SKM-1 (cell line): Measurements from ENCODE around the gene RNF223.
A peak's percentile ranks its signal among the peaks of the same experiment; 100 is the strongest.
"Not testable (repeated sequence)": the region's sequence is repeated elsewhere in the genome, so short reads cannot be mapped to it uniquely, and the experiment has no call there.

ENCODE experiments used
- DNase-seq: peaks from one replicate; lab custom pipeline; 2025; ENCODE audit not compliant: unreplicated experiment; lab: John Stamatoyannopoulos, UW

RNF223 gene

GRCh38 chr1:1110561-1110971, 36.5 kb upstream of the RNF223 start:
- DNase-seq: no peak

- DNase-seq: no peak
Measured at GRCh38 chr1:1109743-1110142, 35.6 kb upstream of the RNF223 start.

- no peak for DNase-seq
Measured at GRCh38 chr1:1106510-1107221, 32.6 kb upstream of the RNF223 start.

- peak; percentile 3 for DNase-seq
Measured at GRCh38 chr1:1104152-1104551, 30.0 kb upstream of the RNF223 start.

- no peak for DNase-seq
Measured at GRCh38 chr1:1101503-1101902, 27.4 kb upstream of the RNF223 start.

- no peak for DNase-seq
Measured at GRCh38 chr1:1100296-1100695, 26.2 kb upstream of the RNF223 start.

GRCh38 chr1:1099506-1100183, 25.5 kb upstream of the RNF223 start:
- no peak for DNase-seq

- DNase-seq: no peak
Measured at GRCh38 chr1:1098681-1099421, 24.7 kb upstream of the RNF223 start.

- not testable (repeated sequence) for DNase-seq
Measured at GRCh38 chr1:1096136-1096535, 22.0 kb upstream of the RNF223 start.

- DNase-seq: no peak
Measured at GRCh38 chr1:1094981-1095380, 20.9 kb upstream of the RNF223 start.

GRCh38 chr1:1093610-1093943, 19.5 kb upstream of the RNF223 start:
- DNase-seq: no peak

- DNase-seq: no peak
Measured at GRCh38 chr1:1092894-1093609, 18.9 kb upstream of the RNF223 start.

GRCh38 chr1:1092149-1092855, 18.2 kb upstream of the RNF223 start:
- no peak for DNase-seq

- DNase-seq: no peak
Measured at GRCh38 chr1:1091344-1092148, 17.4 kb upstream of the RNF223 start.

- DNase-seq: no peak
Measured at GRCh38 chr1:1090424-1091343, 16.6 kb upstream of the RNF223 start.

GRCh38 chr1:1089731-1090423, 15.8 kb upstream of the RNF223 start:
- DNase-seq: no peak

GRCh38 chr1:1088801-1089680, 14.9 kb upstream of the RNF223 start:
- DNase-seq: no peak
